HG02571 (cell line): ENCODE results near the gene AVEN.

Experiments
- ATAC-seq: cut with Tn5 transposase; IDR thresholded peaks from one replicate; pipeline ENCODE4 v1.9.1; 2021; ENCODE audit warnings: mild to moderate bottlenecking, moderate library complexity; ENCODE audit not compliant: unreplicated experiment

Gene AVEN

GRCh38 chr15:33987444-33987843 is 51.6 kb downstream of the AVEN start:
- no peak for ATAC-seq

- no peak for ATAC-seq
Measured at GRCh38 chr15:33985751-33986150, 53.3 kb downstream of the AVEN start.

- no peak for ATAC-seq
Measured at GRCh38 chr15:33985287-33985686, 53.7 kb downstream of the AVEN start.

GRCh38 chr15:33982516-33982915 is 56.5 kb downstream of the AVEN start:
- ATAC-seq = no peak

GRCh38 chr15:33980159-33980558 is 58.8 kb downstream of the AVEN start:
- ATAC-seq = no peak

- ATAC-seq = no peak
Measured at GRCh38 chr15:33975022-33975565, 63.9 kb downstream of the AVEN start.

GRCh38 chr15:33971811-33972210 is 67.2 kb downstream of the AVEN start:
- ATAC-seq = no peak

GRCh38 chr15:33968821-33969220 is 70.2 kb downstream of the AVEN start:
- no peak for ATAC-seq

- no peak for ATAC-seq
Measured at GRCh38 chr15:33968224-33968623, 70.8 kb downstream of the AVEN start, which contains the start of gene CHRM5. CHRM5 (plus strand) TSS chr15:33968497; CDS start chr15:34062718, 94,221 bp downstream.

GRCh38 chr15:33964665-33965040 is 74.4 kb downstream of the AVEN start:
- ATAC-seq = no peak

- no peak for ATAC-seq
Measured at GRCh38 chr15:33963831-33964664, 75.0 kb downstream of the AVEN start.

GRCh38 chr15:33960549-33960935 is 78.5 kb downstream of the AVEN start:
- ATAC-seq = no peak

GRCh38 chr15:33959844-33960548 is 79.0 kb downstream of the AVEN start:
- ATAC-seq = no peak

- no peak for ATAC-seq
Measured at GRCh38 chr15:33956397-33956796, 82.6 kb downstream of the AVEN start.

GRCh38 chr15:33955945-33956344 is 83.1 kb downstream of the AVEN start:
- no peak for ATAC-seq

- ATAC-seq = no peak
Measured at GRCh38 chr15:33946152-33946551, 92.9 kb downstream of the AVEN start.

GRCh38 chr15:33941279-33942063 is 97.5 kb downstream of the AVEN start:
- no peak for ATAC-seq

GRCh38 chr15:33934921-33935320 is 104.1 kb downstream of the AVEN start:
- ATAC-seq = no peak

- no peak for ATAC-seq
Measured at GRCh38 chr15:33934396-33934795, 104.6 kb downstream of the AVEN start.

GRCh38 chr15:33932734-33933133 is 106.3 kb downstream of the AVEN start:
- no peak for ATAC-seq

GRCh38 chr15:33926260-33926659 is 112.7 kb downstream of the AVEN start:
- no peak for ATAC-seq
